ENCODE results near the gene RBPJ.

DNA sequence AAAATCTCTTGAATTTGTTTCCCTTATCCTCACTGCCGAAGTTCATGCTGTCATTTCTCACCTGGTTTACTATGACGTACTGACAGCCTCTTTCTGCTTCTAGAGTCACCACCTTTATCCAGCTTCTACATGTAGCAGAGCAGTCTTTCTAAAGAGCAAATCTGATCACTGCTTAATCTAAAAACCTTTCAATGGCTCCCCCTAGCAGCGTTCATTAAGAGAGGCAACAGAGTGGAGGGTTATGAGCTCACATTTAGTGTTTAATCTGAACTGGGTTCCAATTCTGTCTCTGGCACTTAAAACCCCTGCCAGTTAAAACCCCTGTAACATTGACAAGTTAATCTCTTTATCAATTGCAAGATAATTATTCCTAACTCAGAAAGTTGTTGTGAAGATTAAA lies 4.4 kb downstream of the RBPJ start:
- TF ChIP-seq, protein P1, sequence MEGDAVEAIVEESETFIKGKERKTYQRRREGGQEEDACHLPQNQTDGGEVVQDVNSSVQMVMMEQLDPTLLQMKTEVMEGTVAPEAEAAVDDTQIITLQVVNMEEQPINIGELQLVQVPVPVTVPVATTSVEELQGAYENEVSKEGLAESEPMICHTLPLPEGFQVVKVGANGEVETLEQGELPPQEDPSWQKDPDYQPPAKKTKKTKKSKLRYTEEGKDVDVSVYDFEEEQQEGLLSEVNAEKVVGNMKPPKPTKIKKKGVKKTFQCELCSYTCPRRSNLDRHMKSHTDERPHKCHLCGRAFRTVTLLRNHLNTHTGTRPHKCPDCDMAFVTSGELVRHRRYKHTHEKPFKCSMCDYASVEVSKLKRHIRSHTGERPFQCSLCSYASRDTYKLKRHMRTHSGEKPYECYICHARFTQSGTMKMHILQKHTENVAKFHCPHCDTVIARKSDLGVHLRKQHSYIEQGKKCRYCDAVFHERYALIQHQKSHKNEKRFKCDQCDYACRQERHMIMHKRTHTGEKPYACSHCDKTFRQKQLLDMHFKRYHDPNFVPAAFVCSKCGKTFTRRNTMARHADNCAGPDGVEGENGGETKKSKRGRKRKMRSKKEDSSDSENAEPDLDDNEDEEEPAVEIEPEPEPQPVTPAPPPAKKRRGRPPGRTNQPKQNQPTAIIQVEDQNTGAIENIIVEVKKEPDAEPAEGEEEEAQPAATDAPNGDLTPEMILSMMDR (conservative IDR thresholded peaks at IDR 0.05; ENCODE audit: low read length) = peak; percentile 82
- no peak for TF ChIP-seq EZH2phosphoT487 (IDR thresholded peaks at IDR 0.05; ENCODE audit: borderline replicate concordance, low read depth, low read length)
